ENCODE measurements around the gene MAGI2. TPM values are rescaled to one million over a fixed set of nuclear protein-coding genes. Genes with fewer than 3 reads are reported as not detected.

The MAGI2 gene
- total RNA-seq, 1 donor from 2014 or later: 0.10 TPM

- DNase-seq (ENCODE audit: low spot score): no peak
- Mint-ChIP-seq H3K36me3 (ENCODE audit: low read depth) (no peaks in the 10 kb centered on the region), H3K9me3 (no peaks in the 10 kb centered on the region), H3K27ac (no peak overlapping the region), H3K4me3 (no peak overlapping the region), H3K4me1 (ENCODE audit: low read depth) (no peaks in the 10 kb centered on the region), H3K27me3 (ENCODE audit: insufficient read depth) (no peaks in the 10 kb centered on the region)
- intact Hi-C loops (cut with micrococcal nuclease): no loop called here
Observed at GRCh38 chr7:78638364-78638763, 815.1 kb downstream of the MAGI2 start.

- DNase-seq (ENCODE audit: low spot score): no peak
- H3K9me3 Mint-ChIP-seq: no peaks in the 10 kb centered on the region
- no peaks in the 10 kb centered on the region for H3K36me3 Mint-ChIP-seq (ENCODE audit: low read depth)
- no peaks in the 10 kb centered on the region for H3K4me1 Mint-ChIP-seq (ENCODE audit: low read depth)
- no peak overlapping the region for H3K27ac Mint-ChIP-seq
- no peak overlapping the region for H3K4me3 Mint-ChIP-seq
- intact Hi-C loops (cut with micrococcal nuclease): no loop called here
- no peaks in the 10 kb centered on the region for H3K27me3 Mint-ChIP-seq (ENCODE audit: insufficient read depth)
Observed at GRCh38 chr7:78636727-78637126, 816.7 kb downstream of the MAGI2 start.

DNA sequence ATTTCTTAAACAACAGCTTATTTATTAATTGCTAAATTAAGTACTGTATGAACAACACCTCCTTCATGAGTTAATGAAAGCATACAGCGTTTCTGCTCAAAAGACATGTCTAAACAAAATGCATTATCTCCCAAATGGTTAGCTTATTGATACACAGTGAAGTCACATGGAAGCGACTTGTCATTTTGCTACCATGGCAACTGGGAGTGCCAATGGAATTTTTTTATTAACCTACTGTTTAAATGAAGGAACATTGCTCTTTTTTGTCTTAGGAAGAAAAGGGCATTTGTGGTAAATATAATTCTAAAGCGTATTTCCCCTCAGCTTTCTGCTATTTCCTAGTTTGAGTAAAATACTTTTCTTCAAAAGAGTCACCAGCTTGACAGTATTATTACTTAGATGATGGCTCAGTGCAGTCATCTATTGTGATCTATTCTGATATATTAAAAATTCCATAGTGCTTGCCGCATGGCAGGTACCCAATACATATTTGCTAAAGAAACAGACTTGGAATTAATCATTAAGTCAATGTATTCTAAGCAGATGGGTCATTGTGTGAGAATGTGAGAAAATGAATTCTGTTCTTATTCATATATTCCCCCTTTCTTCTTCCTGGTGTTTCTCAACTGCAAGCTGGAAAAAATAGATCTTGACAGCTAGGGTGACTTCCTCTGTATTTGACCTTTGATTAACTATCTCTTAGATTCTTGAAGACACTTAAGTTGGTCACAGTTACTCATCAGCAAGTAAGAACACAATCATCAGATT, 818.3 kb downstream of the MAGI2 start:
- DNase-seq (ENCODE audit: low spot score): no peak
- Mint-ChIP-seq H3K27me3 (ENCODE audit: insufficient read depth) (no peaks in the 10 kb centered on the region), H3K9me3 (no peaks in the 10 kb centered on the region), H3K36me3 (ENCODE audit: low read depth) (no peaks in the 10 kb centered on the region), H3K4me1 (ENCODE audit: low read depth) (no peaks in the 10 kb centered on the region), H3K4me3 (no peak overlapping the region), H3K27ac (no peak overlapping the region)
- intact Hi-C loops (cut with micrococcal nuclease): no loop called here

- Mint-ChIP-seq H3K4me1 (ENCODE audit: low read depth) (no peaks in the 10 kb centered on the region), H3K4me3 (no peak overlapping the region), H3K36me3 (ENCODE audit: low read depth) (no peaks in the 10 kb centered on the region), H3K9me3 (no peaks in the 10 kb centered on the region), H3K27me3 (ENCODE audit: insufficient read depth) (no peaks in the 10 kb centered on the region), H3K27ac (no peak overlapping the region)
- no peak for DNase-seq (ENCODE audit: low spot score)
- intact Hi-C loops (cut with micrococcal nuclease): no loop called here
Observed at GRCh38 chr7:78634093-78634492, 819.4 kb downstream of the MAGI2 start.

GRCh38 chr7:78620920-78621319, 832.5 kb downstream of the MAGI2 start:
- intact Hi-C loops (cut with micrococcal nuclease): no loop called here
- no peak overlapping the region for H3K4me3 Mint-ChIP-seq
- no peaks in the 10 kb centered on the region for H3K27me3 Mint-ChIP-seq (ENCODE audit: insufficient read depth)
- DNase-seq (ENCODE audit: low spot score): no peak
- H3K9me3 Mint-ChIP-seq: no peaks in the 10 kb centered on the region
- no peaks in the 10 kb centered on the region for H3K36me3 Mint-ChIP-seq (ENCODE audit: low read depth)
- no peak overlapping the region for H3K27ac Mint-ChIP-seq
- H3K4me1 Mint-ChIP-seq (ENCODE audit: low read depth): no peaks in the 10 kb centered on the region

DNA sequence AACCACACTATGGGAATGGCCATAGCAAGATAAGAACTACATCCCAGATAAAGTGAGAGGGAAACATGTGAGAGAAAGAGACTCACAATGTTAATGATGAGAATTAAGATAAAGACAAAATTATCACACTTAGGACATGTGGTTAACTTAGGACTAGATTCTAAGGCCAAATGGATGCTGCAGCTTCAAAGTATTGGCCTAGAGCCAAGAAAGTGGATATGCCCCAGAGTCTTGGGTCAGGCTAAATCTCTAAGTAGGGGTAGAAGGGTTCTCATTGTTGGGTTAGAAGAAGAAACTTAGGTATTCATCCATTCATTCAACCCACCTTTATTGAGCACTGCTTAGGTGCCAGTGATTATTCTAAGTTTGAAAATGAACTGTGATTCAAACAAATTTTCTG, 836.9 kb downstream of the MAGI2 start:
- no peaks in the 10 kb centered on the region for H3K4me1 Mint-ChIP-seq (ENCODE audit: low read depth)
- intact Hi-C loops (cut with micrococcal nuclease): no loop called here
- H3K36me3 Mint-ChIP-seq (ENCODE audit: low read depth): no peaks in the 10 kb centered on the region
- DNase-seq (ENCODE audit: low spot score): no peak
- H3K27me3 Mint-ChIP-seq (ENCODE audit: insufficient read depth): no peaks in the 10 kb centered on the region
- H3K27ac Mint-ChIP-seq: no peak overlapping the region
- H3K4me3 Mint-ChIP-seq: no peak overlapping the region
- H3K9me3 Mint-ChIP-seq: no peaks in the 10 kb centered on the region

DNA sequence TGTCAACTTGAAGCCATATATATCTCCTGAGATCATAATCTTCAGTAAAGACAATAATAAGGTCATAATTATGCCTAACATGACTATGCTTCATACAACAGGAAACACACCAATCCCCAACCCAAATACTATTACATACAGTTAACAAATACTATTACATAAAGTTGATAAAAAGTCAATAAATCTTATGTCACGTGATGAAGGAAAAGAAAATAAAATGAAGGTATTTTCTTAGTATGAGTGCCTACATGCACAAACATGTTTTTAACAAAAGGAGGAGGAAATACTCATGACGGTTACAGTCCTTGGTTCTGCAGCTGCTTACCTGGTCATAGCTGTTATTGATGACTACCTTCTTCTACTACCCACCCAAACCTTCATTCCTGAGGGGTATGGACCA, 844.2 kb downstream of the MAGI2 start:
- H3K27me3 Mint-ChIP-seq (ENCODE audit: insufficient read depth): no peaks in the 10 kb centered on the region
- H3K4me1 Mint-ChIP-seq (ENCODE audit: low read depth): no peaks in the 10 kb centered on the region
- H3K36me3 Mint-ChIP-seq (ENCODE audit: low read depth): no peaks in the 10 kb centered on the region
- H3K4me3 Mint-ChIP-seq: no peak overlapping the region
- intact Hi-C loops (cut with micrococcal nuclease): no loop called here
- no peak for DNase-seq (ENCODE audit: low spot score)
- H3K27ac Mint-ChIP-seq: no peak overlapping the region
- H3K9me3 Mint-ChIP-seq: no peaks in the 10 kb centered on the region

DNA sequence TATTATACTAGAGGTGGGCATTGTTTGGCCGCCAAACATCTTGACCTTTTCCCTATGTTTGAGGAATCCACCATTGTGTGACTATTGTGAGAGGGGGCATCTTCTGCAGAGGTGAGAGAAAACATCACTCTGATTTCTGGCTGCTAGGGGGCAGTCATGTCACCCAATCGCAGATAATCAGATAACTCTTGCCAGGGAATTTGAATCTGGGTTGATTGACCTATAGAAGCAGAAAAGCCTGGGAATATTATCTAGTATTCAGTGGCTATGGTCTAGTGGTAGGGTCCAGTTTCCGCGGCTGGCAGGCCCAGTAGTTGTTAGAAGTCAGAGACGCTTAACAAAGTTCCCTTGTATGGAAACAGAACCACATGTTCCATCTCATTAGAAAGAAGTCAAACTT, 846.4 kb downstream of the MAGI2 start:
- DNase-seq (ENCODE audit: low spot score): no peak
- Mint-ChIP-seq H3K4me1 (ENCODE audit: low read depth) (no peaks in the 10 kb centered on the region), H3K36me3 (ENCODE audit: low read depth) (no peaks in the 10 kb centered on the region), H3K27ac (no peak overlapping the region), H3K4me3 (no peak overlapping the region), H3K9me3 (no peaks in the 10 kb centered on the region), H3K27me3 (ENCODE audit: insufficient read depth) (no peaks in the 10 kb centered on the region)
- intact Hi-C loops (cut with micrococcal nuclease): no loop called here

GRCh38 chr7:78605119-78605518, 848.3 kb downstream of the MAGI2 start:
- H3K27ac Mint-ChIP-seq: no peak overlapping the region
- no peaks in the 10 kb centered on the region for H3K36me3 Mint-ChIP-seq (ENCODE audit: low read depth)
- no peak for DNase-seq (ENCODE audit: low spot score)
- no peak overlapping the region for H3K4me3 Mint-ChIP-seq
- H3K4me1 Mint-ChIP-seq (ENCODE audit: low read depth): no peaks in the 10 kb centered on the region
- intact Hi-C loops (cut with micrococcal nuclease): no loop called here
- no peaks in the 10 kb centered on the region for H3K9me3 Mint-ChIP-seq
- no peaks in the 10 kb centered on the region for H3K27me3 Mint-ChIP-seq (ENCODE audit: insufficient read depth)

DNA sequence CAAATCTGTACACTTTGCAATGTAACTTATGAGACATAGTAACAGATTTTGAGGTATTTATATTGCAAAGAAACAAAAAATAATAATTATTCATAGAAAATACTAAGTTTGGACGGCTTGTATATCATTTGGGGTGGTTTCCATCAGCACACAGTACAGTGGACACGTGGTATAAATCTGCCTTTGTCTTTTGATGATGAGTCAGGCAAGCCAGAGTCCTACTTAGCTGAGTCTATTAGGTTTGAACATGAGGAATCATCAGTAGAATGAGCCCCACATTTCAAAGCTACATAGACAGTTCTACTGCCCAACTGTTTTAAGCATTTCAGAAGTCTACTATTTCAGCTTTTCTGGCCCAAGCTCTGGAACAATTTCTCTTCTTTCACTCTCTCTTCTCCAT, 851.7 kb downstream of the MAGI2 start:
- no peak for DNase-seq (ENCODE audit: low spot score)
- H3K9me3 Mint-ChIP-seq: no peaks in the 10 kb centered on the region
- no peaks in the 10 kb centered on the region for H3K27me3 Mint-ChIP-seq (ENCODE audit: insufficient read depth)
- H3K36me3 Mint-ChIP-seq (ENCODE audit: low read depth): no peaks in the 10 kb centered on the region
- H3K27ac Mint-ChIP-seq: no peak overlapping the region
- no peak overlapping the region for H3K4me3 Mint-ChIP-seq
- intact Hi-C loops (cut with micrococcal nuclease): no loop called here
- no peaks in the 10 kb centered on the region for H3K4me1 Mint-ChIP-seq (ENCODE audit: low read depth)

DNA sequence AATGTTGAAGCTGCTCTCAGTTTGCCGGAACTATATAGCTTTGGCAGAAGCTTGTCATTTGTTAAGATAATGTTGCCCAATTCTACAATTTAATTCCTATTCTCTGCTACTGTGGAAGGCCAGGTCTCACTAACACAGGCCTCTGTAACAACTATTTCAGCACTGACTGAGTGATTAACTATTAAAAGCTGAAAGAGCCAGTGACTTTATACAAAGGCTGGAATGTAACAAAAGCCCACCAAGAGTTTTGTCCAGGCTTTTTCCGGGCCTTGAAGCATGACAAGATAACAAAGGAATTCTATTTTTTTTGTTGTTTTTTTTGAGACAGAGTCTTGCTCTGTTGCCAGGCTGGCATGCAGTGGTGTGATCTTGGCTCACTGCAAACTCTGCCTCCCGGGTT, 859.3 kb downstream of the MAGI2 start:
- H3K4me3 Mint-ChIP-seq: no peak overlapping the region
- no peaks in the 10 kb centered on the region for H3K4me1 Mint-ChIP-seq (ENCODE audit: low read depth)
- H3K36me3 Mint-ChIP-seq (ENCODE audit: low read depth): no peaks in the 10 kb centered on the region
- DNase-seq (ENCODE audit: low spot score): no peak
- H3K27ac Mint-ChIP-seq: no peak overlapping the region
- intact Hi-C loops (cut with micrococcal nuclease): no loop called here
- H3K9me3 Mint-ChIP-seq: no peaks in the 10 kb centered on the region
- no peaks in the 10 kb centered on the region for H3K27me3 Mint-ChIP-seq (ENCODE audit: insufficient read depth)

DNA sequence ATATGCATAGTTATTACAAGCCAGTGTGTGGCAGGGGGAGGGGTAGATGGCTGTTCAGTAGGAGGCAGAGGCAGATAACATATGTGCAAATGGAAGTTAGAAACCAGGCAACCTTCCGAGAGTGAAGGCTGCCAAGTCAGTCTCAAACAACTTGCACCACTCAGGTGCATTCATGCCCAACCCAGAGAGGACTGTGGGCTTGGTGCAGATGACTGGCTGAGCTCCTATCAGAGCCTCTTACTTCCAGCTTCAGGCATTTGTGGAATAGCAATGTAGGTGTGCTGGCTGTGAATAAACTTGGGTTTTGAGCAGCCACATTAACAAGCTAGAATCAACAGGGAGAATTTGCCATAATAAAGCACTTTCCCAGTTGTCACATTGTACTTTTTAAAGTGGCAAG, 865.1 kb downstream of the MAGI2 start:
- Mint-ChIP-seq H3K27ac (no peak overlapping the region), H3K4me1 (ENCODE audit: low read depth) (no peaks in the 10 kb centered on the region), H3K36me3 (ENCODE audit: low read depth) (no peaks in the 10 kb centered on the region), H3K27me3 (ENCODE audit: insufficient read depth) (no peaks in the 10 kb centered on the region), H3K4me3 (no peak overlapping the region), H3K9me3 (no peaks in the 10 kb centered on the region)
- intact Hi-C loops (cut with micrococcal nuclease): no loop called here
- no peak for DNase-seq (ENCODE audit: low spot score)

GRCh38 chr7:78587443-78588044, 865.9 kb downstream of the MAGI2 start:
- DNase-seq (ENCODE audit: low spot score): no peak
- Mint-ChIP-seq H3K4me3 (no peak overlapping the region), H3K4me1 (ENCODE audit: low read depth) (no peaks in the 10 kb centered on the region), H3K36me3 (ENCODE audit: low read depth) (no peaks in the 10 kb centered on the region), H3K27ac (no peak overlapping the region), H3K9me3 (no peaks in the 10 kb centered on the region), H3K27me3 (ENCODE audit: insufficient read depth) (no peaks in the 10 kb centered on the region)
- intact Hi-C loops (cut with micrococcal nuclease): no loop called here

DNA sequence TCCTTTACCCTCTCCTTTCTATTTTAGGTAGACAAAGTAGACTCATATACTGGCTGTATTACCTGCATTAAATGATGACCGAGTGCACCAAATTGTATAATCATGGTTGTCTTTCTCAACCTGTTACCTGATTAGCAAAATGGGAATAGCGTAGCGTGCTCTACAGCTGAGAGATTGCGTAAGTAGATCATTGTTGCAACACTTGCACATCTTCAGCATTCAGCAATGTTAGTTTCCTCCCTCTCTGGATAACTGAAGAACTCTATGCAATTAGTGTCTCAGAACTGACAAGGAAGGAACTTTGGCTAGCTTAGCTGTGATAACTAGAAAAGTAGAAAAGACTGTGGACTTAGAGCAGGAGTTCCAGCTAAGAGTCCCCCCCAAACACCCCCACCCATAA, 867.5 kb downstream of the MAGI2 start:
- DNase-seq (ENCODE audit: low spot score): no peak
- intact Hi-C loops (cut with micrococcal nuclease): no loop called here
- Mint-ChIP-seq H3K9me3 (no peaks in the 10 kb centered on the region), H3K4me3 (no peak overlapping the region), H3K36me3 (ENCODE audit: low read depth) (no peaks in the 10 kb centered on the region), H3K27ac (no peak overlapping the region), H3K27me3 (ENCODE audit: insufficient read depth) (no peaks in the 10 kb centered on the region), H3K4me1 (ENCODE audit: low read depth) (no peaks in the 10 kb centered on the region)

Data from activated T-helper 1 cell treated with anti-CD3 and anti-CD28 coated beads, Interleukin-12 subunit alpha, Interleukin-12 subunit beta, Interleukin-2, Interleukin-4 antibody, amounts not matched to agents 30 ng/mL and 10 ng/mL and 1 ng/mL, durations not matched to agents 14 hours and 24 hours and 36 hours (primary cell).